Left lung (tissue), 14 donors: ENCODE results near the gene DNASE1. TPM values are rescaled to one million over a fixed set of nuclear protein-coding genes. Genes with fewer than 3 reads are reported as not detected.

Experiments used
- ATAC-seq: fragments of 200-7000 bp; cut with Tn5 transposase; one replicate; pipeline ENCODE4 v1.9.1; 2020; ENCODE audit warnings: moderate library complexity
- DNase-seq, 4 donors: peaks; one replicate each; pipeline ENCODE4 v3.0.0-alpha.2; 2013 to 2020
- H3K27ac ChIP-seq, 2 donors: fragments of 200-600 bp; sonication (generic) in 1 of 2; one replicate each; pipeline versions ENCODE4 v1.5.0 to v1.8.0; 2020 to 2021
- H3K27me3 ChIP-seq, 2 donors: fragments of 200-600 bp; sonication (generic) in 1 of 2; one replicate each; pipeline versions ENCODE4 v1.5.0 to v1.8.0; 2020 to 2021
- H3K36me3 ChIP-seq, 2 donors: fragments of 200-600 bp; sonication (generic) in 1 of 2; one replicate each; pipeline versions ENCODE4 v1.5.0 to v1.8.0; 2020 to 2021
- H3K4me1 ChIP-seq, 2 donors: fragments of 200-600 bp; one replicate each; pipeline ENCODE4 v1.8.0; 2021
- H3K4me3 ChIP-seq, 2 donors: fragments of 200-600 bp; sonication (generic) in 1 of 2; one replicate each; pipeline versions ENCODE4 v1.5.0 to v1.8.0; 2020 to 2021; ENCODE audit warnings: mild to moderate bottlenecking in 1 of 2
- H3K9me3 ChIP-seq, 2 donors: fragments of 200-600 bp; sonication (generic) in 1 of 2; one replicate each; pipeline versions ENCODE4 v1.5.0 to v1.8.0; 2020 to 2021
- CTCF ChIP-seq, 2 donors: fragments of 200-600 bp; sonication (generic) in 1 of 2; IDR thresholded peaks; one replicate each; pipeline versions ENCODE4 v1.5.0 to v1.8.0; 2021; ENCODE audit warnings: antibody characterized with exemption in 2 of 2
- intact Hi-C, 2 donors: fragments of 100-400 bp; cut with DNase I; formaldehyde crosslinking; loops; one replicate each; pipeline versions ENCODE4 v1.11.2 to v1.14.2; 2022
- long read RNA-seq, 12 donors: library from polyadenylated mRNA in 2 of 12; unstranded in 2 of 12; transcript quantifications; one replicate each; pipeline ENCODE4 v2.0.0 and lab custom pipeline, GENCODE V29; 2019 to 2026
- polyA plus RNA-seq, 6 donors: library from polyadenylated mRNA; unstranded; fragments of 120-200 nt; gene quantifications; one replicate each; pipeline ENCODE4 v1.2.1, GENCODE V29; 2013; ENCODE audit not compliant: insufficient read length in 6 of 6
- total RNA-seq, 2 donors: library from RNA; stranded (reverse); fragmentation: NEBNext Ultra II Directional; extraction: Animal tissue kit (Norgen Biotek cat#: 25700); gene quantifications; one replicate each; pipeline ENCODE4 v1.2.1, GENCODE V29; 2021
- donor health status: DM: no; HTN: yes; CAD: no.
- donor health status: DM: no; HTN: no; CAD: no.

The DNASE1 gene
- total RNA-seq (10 to 100 TPM; 14.6 to 16.9 TPM), polyA plus RNA-seq (10 to 100 TPM; 26.2 to 30.0 (median 28.7) TPM)
- long read RNA-seq, donor 1, partial matches to known transcripts: 80 of 115 reads
- long read RNA-seq, donor 1, other reads (novel, unspliced or antisense): 35 of 115 reads
- long read RNA-seq, donor 2, partial matches to known transcripts: 7 of 9 reads
- long read RNA-seq, donor 2, other reads (novel, unspliced or antisense): 0 of 9 reads
- long read RNA-seq, donor 3, partial matches to known transcripts: 36 of 56 reads
- long read RNA-seq, donor 3, other reads (novel, unspliced or antisense): 20 of 56 reads
- long read RNA-seq, donor 4, partial matches to known transcripts: 1 of 3 reads
- long read RNA-seq, donor 4, other reads (novel, unspliced or antisense): 2 of 3 reads
- long read RNA-seq, donor 5, partial matches to known transcripts: 0 of 2 reads
- long read RNA-seq, donor 5, other reads (novel, unspliced or antisense): 0 of 2 reads
- long read RNA-seq, donor 6, partial matches to known transcripts: 35 of 55 reads
- long read RNA-seq, donor 6, other reads (novel, unspliced or antisense): 19 of 55 reads
- long read RNA-seq, donor 7: 0 reads
- long read RNA-seq, donor 8, partial matches to known transcripts: 12 of 43 reads
- long read RNA-seq, donor 8, other reads (novel, unspliced or antisense): 30 of 43 reads
- long read RNA-seq, donor 9: 0 reads
- long read RNA-seq, donor 10, partial matches to known transcripts: 0 of 1 reads
- long read RNA-seq, donor 10, other reads (novel, unspliced or antisense): 1 of 1 reads
- long read RNA-seq, donor 11: 0 reads
- long read RNA-seq, donor 12, partial matches to known transcripts: 53 of 67 reads
- long read RNA-seq, donor 12, other reads (novel, unspliced or antisense): 14 of 67 reads

- Histone ChIP-seq H3K36me3 (peaks cover 0 to 72% of the 10 kb centered on the region in 2 donors), H3K4me1 (no peaks in the 10 kb centered on the region), H3K4me3 (no peak within 1 kb of the TSS), H3K27me3 (no peaks in the 10 kb centered on the region), H3K9me3 (no peaks in the 10 kb centered on the region), H3K27ac (no peak within 1 kb of the TSS)
- intact Hi-C loops: no loop called here
- peak in 3 of 4 donors; percentile 37 to 81 (median 50) for DNase-seq
- peak; percentile 68 for ATAC-seq
- TF ChIP-seq CTCF (IDR thresholded peaks at IDR 0.05): peak; percentile 61 to 74
Measured at GRCh38 chr16:3654249-3654991, at the start of gene DNASE1. DNASE1 (plus strand) TSS chr16:3654691; CDS start chr16:3655374, 683 bp downstream.

- Histone ChIP-seq H3K4me1 (peaks cover 0 to 14% of the 10 kb centered on the region in 2 donors), H3K36me3 (peaks cover 0 to 46% of the 10 kb centered on the region in 2 donors), H3K4me3 (no peak overlapping the region), H3K27ac (no peak overlapping the region), H3K27me3 (no peaks in the 10 kb centered on the region), H3K9me3 (no peaks in the 10 kb centered on the region)
- DNase-seq (no peak), ATAC-seq (no peak)
- intact Hi-C loops: no loop called here
- no peak for TF ChIP-seq CTCF (IDR thresholded peaks at IDR 0.05)
Measured at GRCh38 chr16:3606441-3606840, 48.0 kb upstream of the DNASE1 start.

GRCh38 chr16:3607161-3607560, 47.3 kb upstream of the DNASE1 start:
- H3K4me1 ChIP-seq: peaks cover under 1 to 16% of the 10 kb centered on the region in 2 donors
- peaks cover 0 to 40% of the 10 kb centered on the region in 2 donors for H3K36me3 ChIP-seq
- H3K4me3 ChIP-seq: no peak overlapping the region
- intact Hi-C loops: no loop called here
- DNase-seq: no peak
- no peak for ATAC-seq
- H3K27ac ChIP-seq: no peak overlapping the region
- no peak for TF ChIP-seq CTCF (IDR thresholded peaks at IDR 0.05)
- no peaks in the 10 kb centered on the region for H3K27me3 ChIP-seq
- H3K9me3 ChIP-seq: no peaks in the 10 kb centered on the region

- intact Hi-C loops: no loop called here
- no peak overlapping the region for H3K4me3 ChIP-seq
- TF ChIP-seq CTCF (IDR thresholded peaks at IDR 0.05): no peak
- no peaks in the 10 kb centered on the region for H3K9me3 ChIP-seq
- no peak for DNase-seq
- ATAC-seq: no peak
- no peak overlapping the region for H3K27ac ChIP-seq
- H3K36me3 ChIP-seq: peaks cover 0 to 36% of the 10 kb centered on the region in 2 donors
- H3K27me3 ChIP-seq: no peaks in the 10 kb centered on the region
- H3K4me1 ChIP-seq: peaks cover 6 to 21% of the 10 kb centered on the region in 2 donors
Measured at GRCh38 chr16:3607634-3608033, 46.9 kb upstream of the DNASE1 start.
